Activated naive CD4-positive, alpha-beta T cell (primary cell): ENCODE measurements around the gene CARD10.
"Not testable (repeated sequence)": the region's sequence is repeated elsewhere in the genome, so short reads cannot be mapped to it uniquely, and the experiment has no call there.

Experiments
- DNase-seq, 4 experiments: peaks; one replicate each; lab custom pipeline; 2025; lab: John Stamatoyannopoulos, UW

CARD10 gene

GRCh38 chr22:37527081-37527752, 8.0 kb upstream of the CARD10 start:
- not testable (repeated sequence) for DNase-seq

- DNase-seq = no peak
Measured at GRCh38 chr22:37526376-37526775, 7.2 kb upstream of the CARD10 start.

- no peak for DNase-seq
Measured at GRCh38 chr22:37525746-37526350, 6.6 kb upstream of the CARD10 start.

DNA sequence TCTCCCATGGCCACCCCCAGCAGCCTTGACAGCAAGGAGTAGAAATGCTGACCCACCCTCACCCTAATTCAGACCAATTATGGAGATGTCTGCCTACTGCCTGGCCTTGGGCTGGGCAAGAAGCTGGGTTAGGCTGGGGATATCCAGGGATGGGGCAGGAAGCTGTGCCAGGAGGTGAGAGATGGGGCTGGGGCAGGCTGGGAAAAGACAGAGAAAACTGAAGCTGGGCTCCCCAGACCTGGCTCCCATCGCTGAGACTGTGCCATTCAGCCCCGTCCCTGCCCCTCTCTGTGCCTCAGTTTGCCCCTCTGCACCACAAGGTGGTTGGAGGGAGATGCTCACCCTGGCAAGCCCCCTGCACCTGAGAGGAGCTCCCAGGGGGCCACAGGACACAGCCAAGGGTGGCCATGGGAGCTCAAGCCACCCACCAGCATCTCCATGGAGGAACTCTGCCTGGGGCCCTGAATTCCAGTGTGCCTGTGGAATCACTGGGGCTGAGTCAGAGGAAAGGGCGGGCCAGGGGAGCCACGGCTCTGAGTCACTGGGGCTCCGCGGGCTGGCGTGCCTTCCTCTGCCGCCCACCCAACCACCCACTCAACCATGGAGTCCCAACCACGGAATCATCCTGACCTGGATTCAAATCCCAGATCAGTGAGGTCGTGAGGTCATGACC, 6.0 kb upstream of the CARD10 start:
- no peak for DNase-seq

DNA sequence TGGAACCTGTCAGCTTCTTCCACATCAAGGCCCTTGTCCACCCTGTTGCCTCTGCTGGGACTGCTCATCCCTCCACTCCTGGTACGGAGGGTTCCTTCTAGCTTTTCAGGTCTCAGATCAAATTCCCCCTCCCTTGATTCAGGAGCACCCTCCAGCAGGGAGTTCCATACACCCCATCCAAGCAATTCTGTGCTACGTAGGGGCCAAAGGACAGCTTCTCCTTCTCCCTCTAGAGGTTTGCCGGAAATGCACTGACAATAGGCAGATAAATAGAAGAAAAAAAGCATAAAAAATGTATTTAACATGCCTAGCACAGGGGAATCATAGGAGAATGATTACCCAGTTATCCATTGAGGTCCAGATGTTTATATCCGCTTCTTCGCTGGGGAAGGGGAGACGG, 3.3 kb upstream of the CARD10 start:
- DNase-seq = no peak

GRCh38 chr22:37521236-37521739, 2.1 kb upstream of the CARD10 start:
- no peak for DNase-seq

- no peak for DNase-seq
Measured at GRCh38 chr22:37520776-37521191, 1.6 kb upstream of the CARD10 start.

- DNase-seq = no peak
Measured at GRCh38 chr22:37518509-37519267, 527 bp downstream of the CARD10 start.

GRCh38 chr22:37517826-37518450, 1.3 kb downstream of the CARD10 start:
- DNase-seq = no peak

DNA sequence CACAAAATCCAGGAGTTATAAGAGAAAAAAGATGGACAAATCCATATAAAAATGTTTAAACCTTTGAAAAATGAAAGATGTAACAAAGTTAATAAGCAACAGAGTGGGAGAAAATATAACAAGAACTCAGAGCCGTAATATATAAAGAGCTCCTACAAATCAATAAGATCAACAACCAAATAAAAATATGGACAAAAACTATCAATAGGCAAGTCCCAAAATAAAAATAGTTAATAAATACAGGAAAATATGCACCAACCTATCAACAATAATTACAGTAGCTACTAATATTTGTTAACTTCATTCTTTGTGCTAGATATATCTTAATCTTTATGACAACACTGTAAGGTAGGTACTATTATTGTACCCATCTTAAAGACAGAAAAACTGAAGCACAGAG, 2.8 kb downstream of the CARD10 start:
- DNase-seq = no peak

DNA sequence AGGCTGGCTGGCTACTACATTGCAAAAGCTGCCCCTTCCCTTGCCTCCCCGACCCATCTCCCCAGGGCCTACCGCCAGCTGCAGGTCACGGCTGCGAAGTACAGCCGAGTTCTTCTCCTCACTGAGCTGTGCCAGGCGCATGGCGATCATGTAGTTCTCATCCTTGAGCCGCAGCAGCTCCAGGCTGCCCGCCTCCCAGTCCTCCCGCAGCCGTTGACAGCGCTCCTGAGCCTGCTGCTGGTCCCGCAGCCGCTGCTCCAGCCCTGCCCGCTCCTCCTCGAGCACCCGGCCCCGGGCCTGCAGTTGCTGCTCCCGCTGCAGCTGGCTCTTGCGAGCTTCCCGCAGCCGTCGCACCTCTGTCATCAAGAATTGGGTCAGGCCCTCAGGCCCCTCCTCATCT, 3.3 kb downstream of the CARD10 start:
- no peak for DNase-seq

GRCh38 chr22:37514526-37515051, 4.6 kb downstream of the CARD10 start:
- DNase-seq = no peak

DNA sequence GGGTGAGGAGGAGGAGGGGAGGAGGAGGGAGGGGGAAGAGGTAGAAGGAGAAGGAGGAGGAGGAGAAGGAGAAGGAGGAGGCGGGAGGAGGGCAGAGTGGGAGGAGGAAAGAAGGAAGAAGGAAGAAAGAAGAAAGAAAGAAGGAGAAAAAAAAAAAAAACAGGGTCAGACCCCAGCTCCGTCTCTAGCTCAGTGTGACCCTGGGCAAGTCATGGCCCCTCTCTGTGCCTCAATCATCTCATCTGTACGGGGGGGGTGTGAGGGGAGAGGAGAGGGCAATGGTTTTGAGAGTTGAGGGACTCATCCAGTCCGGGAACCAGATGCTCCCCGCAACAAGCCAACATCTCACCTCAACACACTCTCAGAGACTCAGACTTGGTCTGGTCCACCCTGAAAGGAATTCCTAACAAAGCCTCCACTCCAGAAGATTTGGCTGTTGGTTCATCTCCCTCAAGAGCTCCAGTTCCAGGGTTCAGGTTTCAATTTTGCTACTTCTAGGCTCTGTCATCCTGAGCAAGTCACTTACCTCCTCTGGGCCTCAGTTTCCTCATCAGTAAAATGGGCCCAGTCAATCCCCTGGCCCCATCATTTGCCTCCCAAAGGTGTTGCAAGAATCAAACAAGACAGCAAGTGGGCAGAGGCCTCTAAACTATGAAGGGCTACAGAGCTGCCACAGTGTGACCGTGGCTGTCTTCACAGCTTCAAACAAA, 7.7 kb downstream of the CARD10 start:
- no peak for DNase-seq

DNA sequence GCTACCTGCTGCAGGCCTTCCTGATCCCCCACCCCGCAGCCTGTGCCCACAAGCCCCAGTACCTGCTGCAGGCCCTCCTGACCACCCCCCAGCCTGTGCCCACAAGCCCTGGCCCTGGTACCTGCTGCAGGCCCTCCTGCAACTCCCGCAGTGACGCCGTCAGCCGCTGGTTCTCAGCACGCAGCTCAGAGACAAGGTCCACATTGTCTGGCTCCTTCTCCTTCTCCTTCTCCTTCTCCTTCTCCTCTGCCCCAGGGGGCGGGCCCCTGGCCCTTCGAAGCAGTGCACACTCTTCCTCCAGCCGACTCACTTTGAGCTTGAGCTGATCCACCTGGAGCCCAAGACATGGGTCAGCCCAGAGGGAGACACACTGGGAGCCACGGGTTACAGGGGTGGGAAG, 9.1 kb downstream of the CARD10 start:
- no peak for DNase-seq

DNA sequence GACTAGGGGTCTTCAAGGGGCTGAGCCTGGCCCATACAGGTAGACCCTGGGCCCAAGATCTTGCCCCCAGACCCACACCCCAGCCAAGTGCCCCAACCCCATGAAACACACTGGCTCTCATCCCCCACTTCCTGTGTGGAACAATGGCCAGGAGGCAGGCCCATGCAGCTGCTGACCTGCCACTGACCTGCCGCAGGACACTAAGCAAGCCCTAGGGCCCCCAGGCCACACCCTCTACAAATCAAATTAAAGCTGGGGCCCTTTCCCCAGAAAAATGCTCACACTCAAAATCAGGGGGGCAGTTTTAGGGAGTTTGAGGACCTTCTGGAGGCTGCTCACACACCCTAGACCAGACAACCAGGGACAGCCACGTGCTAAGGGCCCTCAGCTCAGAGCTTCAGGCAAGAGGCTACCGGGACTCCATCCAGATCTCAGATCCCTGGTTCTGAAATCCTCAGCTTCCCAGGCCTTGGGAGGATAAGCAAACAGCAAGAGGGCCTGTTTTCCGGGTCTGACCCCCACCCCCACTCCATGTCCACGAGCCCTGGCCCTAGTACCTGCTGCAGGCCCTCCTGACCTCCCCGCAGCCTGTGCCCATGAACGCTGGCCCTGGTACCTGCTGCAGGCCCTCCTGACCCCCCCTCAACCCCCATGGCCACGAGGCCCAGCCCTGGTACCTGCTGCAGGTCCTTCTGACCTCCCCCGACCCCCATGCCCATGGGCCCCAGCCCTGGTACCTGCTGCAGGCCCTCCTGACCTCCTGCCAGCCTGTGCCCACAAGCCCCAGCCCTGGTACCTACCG, 10.0 kb downstream of the CARD10 start:
- DNase-seq = no peak

GRCh38 chr22:37508431-37508992, 10.7 kb downstream of the CARD10 start:
- no peak for DNase-seq

GRCh38 chr22:37507731-37508130, 11.5 kb downstream of the CARD10 start:
- DNase-seq = no peak

DNA sequence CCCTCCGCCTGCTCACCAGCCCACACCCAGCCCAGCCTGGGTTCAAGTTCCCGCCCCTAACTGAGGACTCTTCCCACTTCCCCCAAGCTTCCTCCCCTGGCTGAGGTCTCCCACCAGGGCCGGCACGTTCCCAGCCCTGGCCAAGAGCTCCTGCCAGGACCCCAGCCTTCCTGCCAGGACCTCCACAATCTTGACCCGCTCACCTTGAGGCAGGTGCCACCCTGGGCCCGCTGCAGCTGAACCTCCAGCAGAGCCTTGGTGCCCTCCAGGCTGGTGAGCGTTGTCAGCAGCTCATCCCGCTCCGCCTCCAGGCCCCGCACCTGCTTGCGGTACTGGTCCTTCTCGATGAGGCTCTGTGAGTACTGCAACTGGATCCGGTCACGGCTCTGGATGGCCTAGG, 13.2 kb downstream of the CARD10 start:
- no peak for DNase-seq

DNA sequence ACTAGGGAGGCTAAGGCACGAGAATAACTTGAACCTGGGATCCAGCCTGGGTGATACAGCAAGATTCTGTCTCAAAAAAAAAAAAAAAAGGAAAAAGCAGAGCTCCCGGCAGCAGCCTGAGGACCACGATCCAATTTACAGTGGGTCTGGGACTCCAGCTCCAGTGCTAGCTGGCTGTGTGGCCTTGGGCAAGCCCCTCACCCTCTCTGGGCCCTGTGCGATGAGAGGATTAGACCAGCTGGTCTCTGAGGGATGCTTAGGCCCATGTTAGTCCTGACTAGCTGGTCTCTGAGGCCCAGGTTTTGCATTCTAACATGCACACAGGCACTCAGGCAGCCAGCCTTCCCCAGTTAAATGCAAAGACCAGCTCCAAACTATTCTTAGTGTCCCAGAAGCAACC, 13.7 kb downstream of the CARD10 start:
- no peak for DNase-seq

GRCh38 chr22:37504964-37505363, 14.3 kb downstream of the CARD10 start:
- DNase-seq = no peak
